Measurements from ENCODE around the gene CITED2. TPM values are rescaled to one million over a fixed set of nuclear protein-coding genes. Genes with fewer than 3 reads are reported as not detected.

Gene CITED2
- total RNA-seq, 6 donors from 2014 or later: 103 to 364 (median 228) TPM

DNA sequence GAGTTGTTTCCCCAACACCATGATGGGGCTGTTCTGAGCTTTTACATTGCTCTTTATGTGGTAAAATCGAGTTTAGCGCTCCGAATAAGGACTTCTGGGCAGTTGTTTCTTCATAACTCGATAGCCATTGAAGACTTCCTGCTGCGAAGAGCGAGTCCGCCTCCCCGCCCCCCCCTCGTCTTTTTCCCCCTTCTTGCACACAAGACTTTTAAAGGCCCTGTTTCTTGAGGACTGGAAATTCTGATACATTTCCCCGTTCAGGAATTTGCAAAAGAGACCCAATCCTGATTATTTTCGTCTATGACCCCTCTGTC, 1.5 kb upstream of the CITED2 start:
- no peaks in the 10 kb centered on the region for H3K9me3 ChIP-seq
- H3K4me1 ChIP-seq: peaks cover 0 to 23% (median 16%) of the 10 kb centered on the region in 4 donors
- H3K27me3 ChIP-seq: no peaks in the 10 kb centered on the region
- peak overlapping the region; percentile 96 to 99 (median 99) for H3K27ac ChIP-seq
- 2 to 5% methylated on average over 11 of the region's 11 CpGs for WGBS, 2 donors
- TF ChIP-seq POLR2A (IDR thresholded peaks at IDR 0.05) (no peak), EP300 (IDR thresholded peaks at IDR 0.05) (no peak), POLR2AphosphoS5 (IDR thresholded peaks at IDR 0.05) (no peak)
- TF ChIP-seq, protein P1, sequence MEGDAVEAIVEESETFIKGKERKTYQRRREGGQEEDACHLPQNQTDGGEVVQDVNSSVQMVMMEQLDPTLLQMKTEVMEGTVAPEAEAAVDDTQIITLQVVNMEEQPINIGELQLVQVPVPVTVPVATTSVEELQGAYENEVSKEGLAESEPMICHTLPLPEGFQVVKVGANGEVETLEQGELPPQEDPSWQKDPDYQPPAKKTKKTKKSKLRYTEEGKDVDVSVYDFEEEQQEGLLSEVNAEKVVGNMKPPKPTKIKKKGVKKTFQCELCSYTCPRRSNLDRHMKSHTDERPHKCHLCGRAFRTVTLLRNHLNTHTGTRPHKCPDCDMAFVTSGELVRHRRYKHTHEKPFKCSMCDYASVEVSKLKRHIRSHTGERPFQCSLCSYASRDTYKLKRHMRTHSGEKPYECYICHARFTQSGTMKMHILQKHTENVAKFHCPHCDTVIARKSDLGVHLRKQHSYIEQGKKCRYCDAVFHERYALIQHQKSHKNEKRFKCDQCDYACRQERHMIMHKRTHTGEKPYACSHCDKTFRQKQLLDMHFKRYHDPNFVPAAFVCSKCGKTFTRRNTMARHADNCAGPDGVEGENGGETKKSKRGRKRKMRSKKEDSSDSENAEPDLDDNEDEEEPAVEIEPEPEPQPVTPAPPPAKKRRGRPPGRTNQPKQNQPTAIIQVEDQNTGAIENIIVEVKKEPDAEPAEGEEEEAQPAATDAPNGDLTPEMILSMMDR (IDR thresholded peaks at IDR 0.05): no peak
- peak in 1 of 2 donors; percentile 58 for DNase-seq
- H3K36me3 ChIP-seq: peaks cover 0 to 31% (median 5%) of the 10 kb centered on the region in 4 donors
- peak overlapping the region; percentile 31 to 88 (median 83) for H3K4me3 ChIP-seq
- no peak for ATAC-seq (ENCODE audit: low FRiP score in 2 of 2)

DNA sequence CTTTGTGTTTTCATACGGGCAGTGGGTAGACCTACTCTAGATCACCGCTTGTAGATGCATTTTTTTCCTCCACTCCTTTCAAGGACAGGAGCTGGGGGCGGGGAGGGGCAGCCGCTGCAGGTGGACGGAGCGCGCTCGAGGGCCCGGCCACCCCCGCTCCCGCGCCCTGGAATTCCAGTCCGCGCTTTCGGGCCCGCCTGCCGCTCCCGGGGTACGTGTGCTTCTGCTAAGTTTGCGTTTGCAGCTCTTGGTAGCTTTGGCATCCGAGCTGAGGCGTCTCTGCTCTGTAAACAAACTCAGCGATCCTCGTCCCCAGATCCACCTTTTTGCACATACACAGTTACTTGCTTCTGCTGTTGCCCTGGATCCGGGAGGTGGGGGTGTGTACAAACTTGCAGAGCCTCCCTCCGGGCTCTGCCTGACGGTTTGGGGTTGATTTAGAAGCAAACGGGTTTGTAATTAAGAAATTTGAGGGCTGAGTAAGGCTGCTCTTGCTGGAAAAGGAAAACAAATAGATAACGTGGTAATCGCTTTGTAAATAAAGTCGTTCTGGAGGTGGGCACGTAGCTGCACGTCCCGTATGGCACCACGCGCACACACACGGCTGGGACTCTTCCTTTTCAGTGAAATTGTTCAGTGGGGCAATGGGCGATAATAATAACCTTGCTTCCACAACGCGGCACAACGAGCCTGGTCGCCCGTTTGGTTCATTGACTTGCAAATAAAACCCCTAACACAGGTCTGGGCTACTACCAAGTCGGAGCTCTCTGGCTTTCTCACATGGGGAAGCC, 973 bp upstream of the CITED2 start:
- 0% methylated on average over 36 to 38 of the region's 44 CpGs for WGBS, 2 donors
- Histone ChIP-seq H3K4me1 (peaks cover 1 to 28% (median 16%) of the 10 kb centered on the region in 4 donors), H3K27me3 (no peaks in the 10 kb centered on the region), H3K4me3 (peak overlapping the region; percentile 31 to 88 (median 83)), H3K27ac (peak overlapping the region; percentile 96 to 99 (median 99)), H3K36me3 (peaks cover 0 to 31% (median 5%) of the 10 kb centered on the region in 4 donors), H3K9me3 (no peaks in the 10 kb centered on the region)
- peak in 1 of 4 donors; percentile 72 for TF ChIP-seq EP300 (IDR thresholded peaks at IDR 0.05)
- TF ChIP-seq, protein P1 (IDR thresholded peaks at IDR 0.05): peak in 1 of 6 experiments; percentile 4
- peak; percentile 76 to 90 for TF ChIP-seq POLR2AphosphoS5 (IDR thresholded peaks at IDR 0.05)
- TF ChIP-seq POLR2A (IDR thresholded peaks at IDR 0.05): peak; percentile 8 to 87 (median 30)
- ATAC-seq (ENCODE audit: low FRiP score in 2 of 2): peak; percentile 90 to 93
- peak; percentile 95 to 96 for DNase-seq

DNA sequence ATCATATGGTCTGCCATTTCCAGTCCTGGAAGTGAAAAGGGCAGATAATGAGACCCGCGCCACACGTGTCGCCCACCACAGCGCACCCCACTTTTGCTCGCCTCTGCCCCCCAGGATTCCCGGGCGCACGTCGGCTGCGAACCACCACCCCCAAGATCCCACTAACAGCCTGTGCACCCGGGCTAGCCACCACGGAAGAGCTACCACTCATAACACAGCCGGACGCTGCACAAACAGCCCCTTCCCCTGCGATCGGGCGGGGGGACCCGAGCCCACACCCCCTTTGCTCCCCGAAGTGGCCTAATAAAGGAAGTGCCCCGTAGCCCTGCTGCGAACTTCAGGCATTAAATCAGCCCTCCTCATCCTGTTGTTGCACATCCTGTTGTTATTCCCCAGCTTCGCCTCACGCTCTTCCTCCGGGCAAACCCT, 506 bp downstream of the CITED2 start:
- DNase-seq (no peak), ATAC-seq (ENCODE audit: low FRiP score in 2 of 2) (no peak)
- Histone ChIP-seq H3K9me3 (no peaks in the 10 kb centered on the region), H3K27ac (peak overlapping the region; percentile 96 to 99 (median 99)), H3K36me3 (peaks cover 0 to 31% (median 5%) of the 10 kb centered on the region in 4 donors), H3K4me1 (peaks cover 16 to 42% (median 27%) of the 10 kb centered on the region in 4 donors), H3K27me3 (no peaks in the 10 kb centered on the region), H3K4me3 (peak overlapping the region; percentile 79 to 90 (median 88))
- TF ChIP-seq POLR2A (IDR thresholded peaks at IDR 0.05) (no peak), EP300 (IDR thresholded peaks at IDR 0.05) (no peak), POLR2AphosphoS5 (IDR thresholded peaks at IDR 0.05) (no peak)
- TF ChIP-seq, protein P1 (IDR thresholded peaks at IDR 0.05): no peak
- 0 to 2% methylated on average over 6 to 19 of the region's 25 CpGs for WGBS, 2 donors

DNA sequence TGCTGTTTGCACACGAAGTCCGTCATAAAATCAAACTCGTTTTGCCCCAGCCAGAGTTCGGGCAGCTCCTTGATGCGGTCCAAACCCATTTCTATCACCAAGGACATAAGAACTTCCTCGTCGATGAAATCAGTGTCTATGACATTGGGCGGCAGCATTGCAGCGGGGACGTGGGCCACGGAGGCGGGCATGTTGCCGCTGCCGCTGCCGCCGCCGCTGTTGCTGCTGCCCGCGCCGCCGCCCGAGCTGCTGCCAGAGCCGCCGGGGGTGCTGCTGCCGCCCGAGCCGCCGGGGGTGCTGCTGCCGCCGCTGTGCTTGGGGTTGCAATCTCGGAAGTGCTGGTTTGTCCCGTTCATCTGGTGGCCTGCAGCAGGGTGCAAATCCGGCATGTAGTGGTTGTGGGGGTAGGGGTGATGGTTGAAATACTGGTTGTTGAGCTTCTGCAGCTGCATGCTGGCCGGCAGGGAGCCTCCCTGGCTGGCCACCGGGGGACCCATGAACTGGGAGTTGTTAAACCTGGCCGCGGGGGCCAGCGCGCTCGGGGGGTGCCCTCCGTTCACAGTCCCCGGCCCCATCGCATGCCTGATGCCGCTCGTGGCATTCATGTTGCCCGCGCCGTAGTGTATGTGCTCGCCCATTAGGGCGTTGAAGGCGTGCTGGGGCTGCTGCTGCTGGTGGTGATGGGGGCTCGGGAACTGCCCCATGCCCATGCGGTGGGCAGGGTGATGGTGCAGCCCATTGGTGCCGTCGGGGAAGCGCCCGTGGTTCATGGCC, 1.1 kb downstream of the CITED2 start:
- Histone ChIP-seq H3K27me3 (no peaks in the 10 kb centered on the region), H3K4me1 (peaks cover 17 to 47% (median 32%) of the 10 kb centered on the region in 4 donors), H3K36me3 (peaks cover 0 to 31% (median 5%) of the 10 kb centered on the region in 4 donors), H3K27ac (peak overlapping the region; percentile 96 to 99 (median 99)), H3K4me3 (peak overlapping the region; percentile 79 to 90 (median 88)), H3K9me3 (no peaks in the 10 kb centered on the region)
- ATAC-seq (ENCODE audit: low FRiP score in 2 of 2) (peak in 1 of 2 donors; percentile 4), DNase-seq (peak; percentile 66 to 94)
- TF ChIP-seq POLR2A (IDR thresholded peaks at IDR 0.05) (peak in 1 of 4 donors; percentile 16), EP300 (IDR thresholded peaks at IDR 0.05) (no peak), POLR2AphosphoS5 (IDR thresholded peaks at IDR 0.05) (peak in 1 of 2 donors; percentile 9)
- TF ChIP-seq, protein P1 (IDR thresholded peaks at IDR 0.05): peak; percentile 13 to 69 (median 46)
- WGBS, 2 donors: 0% methylated on average over 39 of the region's 57 CpGs; no CpG with 5 or more reads in 1 of the 2 donors
